ENCODE data around the gene ACSF3. TPM values are rescaled to one million over a fixed set of nuclear protein-coding genes. Genes with fewer than 3 reads are reported as not detected.
"Not testable (repeated sequence)": the region's sequence is repeated elsewhere in the genome, so short reads cannot be mapped to it uniquely, and the experiment has no call there.

ACSF3 gene
- total RNA-seq, 2 donors from 2014 or later: 24.1 to 41.7 TPM

- DNase-seq (ENCODE audit: low spot score) (no peak), ATAC-seq (ENCODE audit: insufficient number of reproducible peaks, low FRiP score, low read depth) (no peak)
- H3K36me3 ChIP-seq: no peaks in the 10 kb centered on the region
- no peak overlapping the region for H3K4me3 ChIP-seq
- no peaks in the 10 kb centered on the region for H3K9me3 ChIP-seq
- no peaks in the 10 kb centered on the region for H3K4me1 ChIP-seq (ENCODE audit: control insufficient read depth in 1 of 2, low read depth in 2 of 2)
- TF ChIP-seq, protein P1, sequence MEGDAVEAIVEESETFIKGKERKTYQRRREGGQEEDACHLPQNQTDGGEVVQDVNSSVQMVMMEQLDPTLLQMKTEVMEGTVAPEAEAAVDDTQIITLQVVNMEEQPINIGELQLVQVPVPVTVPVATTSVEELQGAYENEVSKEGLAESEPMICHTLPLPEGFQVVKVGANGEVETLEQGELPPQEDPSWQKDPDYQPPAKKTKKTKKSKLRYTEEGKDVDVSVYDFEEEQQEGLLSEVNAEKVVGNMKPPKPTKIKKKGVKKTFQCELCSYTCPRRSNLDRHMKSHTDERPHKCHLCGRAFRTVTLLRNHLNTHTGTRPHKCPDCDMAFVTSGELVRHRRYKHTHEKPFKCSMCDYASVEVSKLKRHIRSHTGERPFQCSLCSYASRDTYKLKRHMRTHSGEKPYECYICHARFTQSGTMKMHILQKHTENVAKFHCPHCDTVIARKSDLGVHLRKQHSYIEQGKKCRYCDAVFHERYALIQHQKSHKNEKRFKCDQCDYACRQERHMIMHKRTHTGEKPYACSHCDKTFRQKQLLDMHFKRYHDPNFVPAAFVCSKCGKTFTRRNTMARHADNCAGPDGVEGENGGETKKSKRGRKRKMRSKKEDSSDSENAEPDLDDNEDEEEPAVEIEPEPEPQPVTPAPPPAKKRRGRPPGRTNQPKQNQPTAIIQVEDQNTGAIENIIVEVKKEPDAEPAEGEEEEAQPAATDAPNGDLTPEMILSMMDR (IDR thresholded peaks at IDR 0.05): no peak
- no peaks in the 10 kb centered on the region for H3K27me3 ChIP-seq (replicated peaks; ENCODE audit: insufficient read depth)
- H3K27ac ChIP-seq: no peak overlapping the region
Measured at GRCh38 chr16:89164847-89165680, 71.4 kb downstream of the ACSF3 start.

GRCh38 chr16:89165681-89165979 is 72.0 kb downstream of the ACSF3 start:
- not testable (repeated sequence) for H3K27me3 ChIP-seq (replicated peaks; ENCODE audit: insufficient read depth); DNase-seq (ENCODE audit: low spot score); ATAC-seq (ENCODE audit: insufficient number of reproducible peaks, low FRiP score, low read depth); H3K4me1 ChIP-seq (ENCODE audit: control insufficient read depth in 1 of 2, low read depth in 2 of 2); H3K9me3 ChIP-seq; H3K27ac ChIP-seq; H3K36me3 ChIP-seq; H3K4me3 ChIP-seq

DNA sequence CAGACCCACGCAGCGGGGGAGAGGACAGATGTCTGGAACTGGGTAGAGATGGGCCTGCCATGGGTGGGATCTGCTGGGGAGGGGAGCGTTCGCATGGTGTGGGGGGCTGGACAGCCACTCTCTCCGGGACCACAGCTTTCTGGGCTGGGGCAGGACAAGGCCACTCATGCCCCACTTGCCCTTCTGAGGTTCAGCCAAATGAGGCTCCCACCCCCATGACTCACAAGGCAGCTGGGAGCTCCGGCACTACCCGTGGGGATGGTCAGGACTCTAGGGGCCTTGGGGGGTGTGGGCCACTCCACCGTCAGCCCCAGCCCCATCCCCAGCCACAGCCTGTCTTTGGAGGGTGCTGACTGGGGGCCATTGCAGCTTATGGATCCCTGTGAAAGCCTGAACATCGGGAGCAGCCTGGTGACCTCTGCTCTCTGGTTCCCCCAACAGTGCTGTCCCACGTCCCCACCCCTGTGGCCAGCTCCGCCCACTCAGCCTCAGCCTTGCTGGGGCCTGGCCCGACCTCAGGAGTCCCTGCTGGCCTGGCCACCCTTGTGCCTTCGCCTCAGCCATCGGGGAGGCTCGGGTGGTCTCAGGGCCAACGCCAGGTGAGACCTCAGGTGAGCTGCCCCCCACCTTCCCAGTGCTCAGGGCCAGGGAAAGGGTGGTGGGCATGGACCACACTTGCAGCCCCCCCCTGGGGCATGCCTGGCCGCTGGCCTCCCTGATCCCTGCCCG is 73.2 kb downstream of the ACSF3 start:
- Histone ChIP-seq H3K27ac (no peak overlapping the region), H3K4me3 (no peak overlapping the region), H3K4me1 (ENCODE audit: control insufficient read depth in 1 of 2, low read depth in 2 of 2) (peaks cover 7 to 14% of the 10 kb centered on the region in 2 donors), H3K27me3 (replicated peaks; ENCODE audit: insufficient read depth) (peaks cover 8% of the 10 kb centered on the region), H3K9me3 (no peaks in the 10 kb centered on the region), H3K36me3 (no peaks in the 10 kb centered on the region)
- no peak for ATAC-seq (ENCODE audit: insufficient number of reproducible peaks, low FRiP score, low read depth)
- no peak for DNase-seq (ENCODE audit: low spot score)
- TF ChIP-seq, protein P1 (IDR thresholded peaks at IDR 0.05): no peak

DNA sequence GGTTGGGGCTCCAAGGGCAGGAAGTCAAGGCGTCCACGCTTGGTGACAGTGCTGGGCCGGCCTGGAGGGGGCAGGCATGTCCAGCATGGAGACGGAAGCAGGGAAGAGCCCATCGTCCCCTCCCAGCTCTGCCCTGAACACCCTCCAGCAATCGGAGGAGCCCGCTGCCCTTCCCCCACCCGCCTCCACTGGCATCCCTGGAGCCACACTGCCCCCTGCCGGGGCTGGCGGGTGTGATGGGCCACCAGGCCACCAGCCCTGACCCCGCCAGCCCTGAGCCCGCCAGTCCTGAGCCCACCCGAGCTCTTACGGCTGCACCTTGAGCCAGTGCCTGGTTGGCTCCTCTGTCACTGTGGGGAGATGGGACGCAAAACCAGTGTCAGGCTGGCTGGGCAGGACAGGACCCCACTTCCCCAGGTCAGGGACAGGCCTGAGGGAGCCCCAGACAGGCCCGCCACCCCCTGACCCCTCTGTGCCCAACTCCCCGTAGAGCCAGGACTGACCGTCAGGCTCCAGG is 73.8 kb downstream of the ACSF3 start:
- Histone ChIP-seq H3K36me3 (no peaks in the 10 kb centered on the region), H3K4me3 (no peak overlapping the region), H3K27ac (no peak overlapping the region), H3K27me3 (replicated peaks; ENCODE audit: insufficient read depth) (peaks cover 8% of the 10 kb centered on the region), H3K4me1 (ENCODE audit: control insufficient read depth in 1 of 2, low read depth in 2 of 2) (peaks cover 7 to 14% of the 10 kb centered on the region in 2 donors), H3K9me3 (no peaks in the 10 kb centered on the region)
- ATAC-seq (ENCODE audit: insufficient number of reproducible peaks, low FRiP score, low read depth) (no peak), DNase-seq (ENCODE audit: low spot score) (no peak)
- TF ChIP-seq, protein P1 (IDR thresholded peaks at IDR 0.05): peak; percentile 56

- no peak for ATAC-seq (ENCODE audit: insufficient number of reproducible peaks, low FRiP score, low read depth)
- TF ChIP-seq, protein P1 (IDR thresholded peaks at IDR 0.05): no peak
- Histone ChIP-seq H3K4me3 (no peak overlapping the region), H3K27me3 (replicated peaks; ENCODE audit: insufficient read depth) (peaks cover 8% of the 10 kb centered on the region), H3K9me3 (no peaks in the 10 kb centered on the region), H3K36me3 (no peaks in the 10 kb centered on the region), H3K27ac (no peak overlapping the region), H3K4me1 (ENCODE audit: control insufficient read depth in 1 of 2, low read depth in 2 of 2) (peaks cover 7 to 14% of the 10 kb centered on the region in 2 donors)
- DNase-seq (ENCODE audit: low spot score): no peak
Measured at GRCh38 chr16:89168381-89169189, 74.9 kb downstream of the ACSF3 start.

All from thoracic aorta (tissue), 2 donors.